IMR-90 (cell line): ENCODE data around the gene HS3ST5. TPM values are rescaled to one million over a fixed set of nuclear protein-coding genes. Genes with fewer than 3 reads are reported as not detected.

Experiments used
- ATAC-seq: fragments of 200-7000 bp; cut with Tn5 transposase; 2 replicates; pipeline ENCODE4 v1.9.1; 2020; ENCODE audit warnings: low read depth, mild to moderate bottlenecking, moderate library complexity
- BruUV-seq: library from RNA; stranded (reverse); fragments of 400-500 nt; replicated peaks from 2 replicates; lab custom pipeline; 2021; lab: Mats Ljungman, UMichigan
- CTCF ChIA-PET: fragments of 300-600 bp; formaldehyde crosslinking; extraction: SDS; loops from one replicate; lab custom pipeline; 2021; ENCODE audit warnings: antibody characterized with exemption; lab: Yijun Ruan, JAX
- POLR2A ChIA-PET: fragments of 300-600 bp; sonication (Branson Sonifier 250); formaldehyde crosslinking; loops from one replicate; lab custom pipeline; 2022; ENCODE audit warnings: antibody characterized with exemption; ENCODE audit not compliant: unreplicated experiment; lab: Charles Lee
- DNase-seq: peaks from one replicate; pipeline ENCODE4 v3.0.0; 2013
- H2AFZ ChIP-seq: replicated peaks from 2 replicates; pipeline ENCODE3; 2013; ENCODE audit warnings: low read length, mild to moderate bottlenecking; ENCODE audit not compliant: poor library complexity
- H2AK5ac ChIP-seq: 2 replicates; pipeline ENCODE4 v1.6.1; 2013; ENCODE audit warnings: low read depth, low read length, inconsistent platforms
- H2AK9ac ChIP-seq: replicated peaks from 2 replicates; pipeline ENCODE3; 2013; ENCODE audit warnings: mild to moderate bottlenecking, low read depth, low read length, moderate library complexity; ENCODE audit not compliant: poor library complexity
- H2BK120ac ChIP-seq: 2 replicates; pipeline ENCODE4 v1.6.1; 2013; ENCODE audit warnings: low read depth, low read length, inconsistent platforms
- H2BK15ac ChIP-seq: 3 replicates; pipeline ENCODE4 v1.6.1; 2013; ENCODE audit warnings: low read depth, low read length, inconsistent platforms
- H2BK20ac ChIP-seq: 2 replicates; pipeline ENCODE4 v1.6.1; 2013; ENCODE audit warnings: low read depth, mild to moderate bottlenecking, inconsistent platforms, low read length, moderate library complexity
- H2BK5ac ChIP-seq: 2 replicates; pipeline ENCODE4 v1.6.1; 2013; ENCODE audit warnings: mild to moderate bottlenecking, low read depth, low read length, inconsistent platforms; ENCODE audit not compliant: poor library complexity, severe bottlenecking
- H3K14ac ChIP-seq: replicated peaks from 2 replicates; pipeline ENCODE4 v1.6.1; 2013; ENCODE audit warnings: low read depth, low read length, inconsistent platforms
- H3K18ac ChIP-seq: 2 replicates; pipeline ENCODE4 v1.6.1; 2013; ENCODE audit warnings: low read depth, low read length, control low read depth
- H3K23ac ChIP-seq: 2 replicates; pipeline ENCODE4 v1.6.1; 2013; ENCODE audit warnings: low read depth, low read length, inconsistent platforms
- H3K27ac ChIP-seq: 2 replicates; pipeline ENCODE4 v1.5.1; 2013; ENCODE audit warnings: mild to moderate bottlenecking, control low read depth, low read length; ENCODE audit not compliant: insufficient read depth
- H3K27me3 ChIP-seq: 2 replicates; pipeline ENCODE4 v1.6.1; 2013; ENCODE audit warnings: low read length; ENCODE audit not compliant: control insufficient read depth, insufficient read depth
- H3K36me3 ChIP-seq: 2 replicates; pipeline ENCODE4 v1.6.1; 2013; ENCODE audit warnings: low read length, mixed read lengths; ENCODE audit not compliant: control insufficient read depth, insufficient read depth
- H3K4ac ChIP-seq: 2 replicates; pipeline ENCODE4 v1.6.1; 2013; ENCODE audit warnings: low read depth, low read length, inconsistent platforms
- H3K4me1 ChIP-seq: 2 replicates; pipeline ENCODE4 v1.6.1; 2013; ENCODE audit warnings: low read length, mixed read lengths; ENCODE audit not compliant: control insufficient read depth, insufficient read depth
- H3K4me2 ChIP-seq: 2 replicates; pipeline ENCODE4 v1.6.1; 2013; ENCODE audit warnings: low read depth, mild to moderate bottlenecking, control low read depth, low read length, moderate library complexity
- H3K4me3 ChIP-seq: 2 replicates; pipeline ENCODE4 v1.5.1; 2013; ENCODE audit warnings: low read depth, mild to moderate bottlenecking, control low read depth, low read length, moderate library complexity; ENCODE audit not compliant: insufficient read depth
- H3K56ac ChIP-seq: 2 replicates; pipeline ENCODE4 v1.6.1; 2013; ENCODE audit warnings: low read length, inconsistent platforms; ENCODE audit not compliant: insufficient read depth; ENCODE audit errors: extremely low read depth
- H3K79me1 ChIP-seq, 2 experiments: 2 replicates each; pipeline ENCODE4 v1.6.1; 2013; ENCODE audit warnings: low read length in 2 of 2, inconsistent platforms in 1 of 2, low read depth in 1 of 2
- H3K9ac ChIP-seq: 2 replicates; pipeline ENCODE4 v1.6.1; 2013; ENCODE audit warnings: low read depth, low read length, control low read depth
- H3K9me1 ChIP-seq: 2 replicates; pipeline ENCODE4 v1.6.1; 2013; ENCODE audit warnings: low read length, inconsistent platforms; ENCODE audit not compliant: insufficient read depth
- H3K9me3 ChIP-seq: 2 replicates; pipeline ENCODE4 v1.6.1; 2013; ENCODE audit warnings: low read length; ENCODE audit not compliant: control insufficient read depth, insufficient read depth
- H4K20me1 ChIP-seq: 2 replicates; pipeline ENCODE4 v1.6.1; 2013; ENCODE audit warnings: low read length, inconsistent platforms; ENCODE audit not compliant: insufficient read depth
- H4K5ac ChIP-seq: 2 replicates; pipeline ENCODE4 v1.6.1; 2013; ENCODE audit warnings: mild to moderate bottlenecking, low read depth, low read length, control low read depth
- H4K8ac ChIP-seq, 2 experiments: 2 replicates each; pipeline ENCODE4 v1.6.1; 2013; ENCODE audit warnings: low read depth in 2 of 2, low read length in 2 of 2, control low read depth in 1 of 2, inconsistent platforms in 1 of 2
- H4K91ac ChIP-seq: 2 replicates; pipeline ENCODE4 v1.6.1; 2013; ENCODE audit warnings: low read depth, low read length, inconsistent platforms; ENCODE audit not compliant: insufficient read depth
- BHLHE40 ChIP-seq: fragments of 150-350 bp; IDR thresholded peaks from 2 replicates; pipeline ENCODE4 v1.6.1; 2016; ENCODE audit warnings: mild to moderate bottlenecking, low read depth, low read length
- CEBPB ChIP-seq: IDR thresholded peaks from 2 replicates; pipeline ENCODE4 v1.6.1; 2012; ENCODE audit warnings: low read depth, low read length, improper control_type of control experiment
- CHD1 ChIP-seq: IDR thresholded peaks from 2 replicates; pipeline ENCODE4 v1.6.1; 2012; ENCODE audit warnings: low read depth, low read length, improper control_type of control experiment
- FOS ChIP-seq: fragments of 150-350 bp; IDR thresholded peaks from 2 replicates; pipeline ENCODE4 v1.6.1; 2016; ENCODE audit warnings: low read depth, low read length
- MAFK ChIP-seq: IDR thresholded peaks from 2 replicates; pipeline ENCODE4 v1.6.1; 2012; ENCODE audit warnings: low read depth, low read length, improper control_type of control experiment
- MAZ ChIP-seq: IDR thresholded peaks from 2 replicates; pipeline ENCODE4 v1.6.1; 2012; ENCODE audit warnings: low read depth, mild to moderate bottlenecking, low read length, improper control_type of control experiment, moderate library complexity, borderline replicate concordance
- MXI1 ChIP-seq: IDR thresholded peaks from 2 replicates; pipeline ENCODE4 v1.6.1; 2012; ENCODE audit warnings: low read depth, mild to moderate bottlenecking, low read length, moderate library complexity, borderline replicate concordance
- NFE2L2 ChIP-seq: fragments of 150-350 bp; IDR thresholded peaks from 2 replicates; pipeline ENCODE4 v1.6.1; 2016; ENCODE audit warnings: low read depth, mild to moderate bottlenecking, low read length
- POLR2A ChIP-seq: IDR thresholded peaks from 2 replicates; pipeline ENCODE4 v1.6.1; 2012; ENCODE audit warnings: mild to moderate bottlenecking, low read depth, low read length
- RAD21 ChIP-seq: IDR thresholded peaks from 2 replicates; pipeline ENCODE4 v1.6.1; 2012; ENCODE audit warnings: low read length, improper control_type of control experiment
- RCOR1 ChIP-seq: IDR thresholded peaks from 2 replicates; pipeline ENCODE4 v1.6.1; 2012; ENCODE audit warnings: mild to moderate bottlenecking, low read length, improper control_type of control experiment; ENCODE audit not compliant: insufficient replicate concordance
- RFX5 ChIP-seq: IDR thresholded peaks from 2 replicates; pipeline ENCODE4 v1.8.0; 2012; ENCODE audit warnings: low read depth, mild to moderate bottlenecking, low read length, moderate library complexity
- SMC3 ChIP-seq: fragments of 150-350 bp; IDR thresholded peaks from 2 replicates; pipeline ENCODE4 v1.6.1; 2016; ENCODE audit warnings: low read depth, mild to moderate bottlenecking, antibody characterized with exemption, low read length, moderate library complexity
- WGBS, 2 experiments: methylation state at CpG; one replicate each; pipeline versions ENCODE4 v1.1.5 to v1.1.7; 2013; ENCODE audit warnings: missing lambda C conversion rate in 2 of 2; ENCODE audit not compliant: insufficient read length in 1 of 2; ENCODE audit errors: extremely low coverage in 2 of 2; 5-methylcytosine and 5-hydroxymethylcytosine counted together
- dilution Hi-C: fragments of 300-500 bp; cut with HindIII; formaldehyde crosslinking; loops from one replicate; pipeline ENCODE4 v1.14.3; 2018; ENCODE audit warnings: low sequenced_read_pairs; ENCODE audit not compliant: unreplicated experiment
- in situ Hi-C: fragments of 300-500 bp; cut with MboI; formaldehyde crosslinking; loops from 3 replicates; pipeline ENCODE4 v1.14.3; 2019; ENCODE audit warnings: low sequenced_read_pairs, inconsistent platforms, mixed read lengths
- intact Hi-C: fragments of 100-400 bp; cut with micrococcal nuclease; formaldehyde crosslinking; loops from 2 replicates; pipeline ENCODE4 v1.10.0; 2022
- polyA plus RNA-seq, 3 experiments: library from polyadenylated mRNA; depleted of rRNA; stranded (reverse); fragments of >200 nt; gene quantifications; 2 replicates each; pipeline ENCODE4 v1.2.3, GENCODE V29; 2012; ENCODE audit warnings: low replicate concordance in 1 of 3
- total RNA-seq: library from RNA; depleted of rRNA; stranded (reverse); fragments of >200 nt; gene quantifications from 2 replicates; pipeline ENCODE4 v1.2.3, GENCODE V29; 2012
- TF ChIP-seq, protein P1 (sequence below): fragments of 150-350 bp; IDR thresholded peaks from 2 replicates; pipeline ENCODE4 v1.6.1; 2017; ENCODE audit warnings: mild to moderate bottlenecking, antibody characterized with exemption, low read length, low read depth
- TF ChIP-seq, protein P2 (sequence below): conservative IDR thresholded peaks from 2 replicates; pipeline ENCODE4 v1.5.1; 2012; ENCODE audit warnings: mild to moderate bottlenecking, low read depth, low read length, improper control_type of control experiment
- TF ChIP-seq, protein P3 (sequence below): fragments of 150-350 bp; IDR thresholded peaks from 2 replicates; pipeline ENCODE4 v1.6.1; 2016; ENCODE audit warnings: low read depth, mild to moderate bottlenecking, low read length, moderate library complexity, borderline replicate concordance

The HS3ST5 gene
- total and polyA plus RNA-seq, 2 of the 4 experiments (the other 2 are of a cell fraction) = not detected

DNA sequence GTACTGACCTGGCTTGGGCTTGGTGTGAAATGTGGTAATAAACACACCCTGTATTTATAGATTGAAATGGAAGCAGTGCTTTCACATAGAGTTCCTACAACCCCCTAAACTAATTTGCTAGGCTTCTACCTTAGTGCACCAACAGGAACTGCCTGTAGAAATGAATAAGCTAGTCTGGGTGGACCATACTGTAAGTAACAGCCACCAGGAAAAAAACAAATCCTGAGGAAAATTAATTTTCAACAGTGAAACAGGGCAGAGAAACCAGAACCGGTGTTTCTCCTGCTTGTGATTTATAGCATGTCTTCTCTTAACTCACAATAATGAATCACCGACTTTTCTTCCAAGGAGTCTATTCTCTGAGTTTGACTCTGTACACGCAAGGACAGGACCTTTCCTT lies 187.1 kb downstream of the HS3ST5 start:
- CTCF ChIA-PET = no interaction called here
- dilution Hi-C loops (no loop called here), in situ Hi-C loops (no loop called here), intact Hi-C loops (no loop called here)
- POLR2A ChIA-PET = interaction anchor here (0.6 kb wide), 1 partner anchor 41 kb away, joined by 3 read pairs; no protein-coding TSS in a partner anchor
- H3K56ac ChIP-seq = no peak overlapping the region
- no peak overlapping the region for H3K9ac ChIP-seq
- DNase-seq = no peak
- H3K4ac ChIP-seq = no peak overlapping the region
- H4K20me1 ChIP-seq = no peaks in the 10 kb centered on the region
- no peaks in the 10 kb centered on the region; the same call in 1 of the 2 replicates for H3K9me1 ChIP-seq
- no peaks in the 10 kb centered on the region for H3K36me3 ChIP-seq
- no peak overlapping the region for H4K5ac ChIP-seq
- no peak overlapping the region for H3K14ac ChIP-seq
- no peak overlapping the region for H3K18ac ChIP-seq
- H2BK15ac ChIP-seq = no peak overlapping the region
- 57% methylated on average over 3 of the region's 3 CpGs; no CpG with 5 or more reads in 1 of the 2 experiments for WGBS, 2 experiments
- H3K9me3 ChIP-seq = no peaks in the 10 kb centered on the region
- no peak overlapping the region for H4K8ac ChIP-seq
- H3K27ac ChIP-seq = no peak overlapping the region
- H4K91ac ChIP-seq = no peak overlapping the region
- H3K79me1 ChIP-seq = no peaks in the 10 kb centered on the region
- H2AK9ac ChIP-seq = no peak overlapping the region
- no peak overlapping the region for H2AK5ac ChIP-seq
- H2BK120ac ChIP-seq = no peak overlapping the region
- no peak for ATAC-seq
- H3K23ac ChIP-seq = no peak overlapping the region
- no peak overlapping the region for H2BK5ac ChIP-seq
- no peaks in the 10 kb centered on the region; the same call in none of the 2 replicates for H3K27me3 ChIP-seq
- H3K4me1 ChIP-seq = no peaks in the 10 kb centered on the region
- H3K4me2 ChIP-seq = no peak overlapping the region
- BruUV-seq = no TSS peak
- H3K4me3 ChIP-seq = no peak overlapping the region
- no peak overlapping the region for H2AFZ ChIP-seq
- no peak overlapping the region for H2BK20ac ChIP-seq
- TF ChIP-seq NFE2L2 (no peak), POLR2A (no peak), RAD21 (no peak), RCOR1 (no peak), CEBPB (no peak), FOS (no peak), BHLHE40 (no peak), RFX5 (no peak), MXI1 (no peak), CHD1 (no peak), SMC3 (no peak), MAFK (no peak), MAZ (no peak)
- TF ChIP-seq, protein P1, sequence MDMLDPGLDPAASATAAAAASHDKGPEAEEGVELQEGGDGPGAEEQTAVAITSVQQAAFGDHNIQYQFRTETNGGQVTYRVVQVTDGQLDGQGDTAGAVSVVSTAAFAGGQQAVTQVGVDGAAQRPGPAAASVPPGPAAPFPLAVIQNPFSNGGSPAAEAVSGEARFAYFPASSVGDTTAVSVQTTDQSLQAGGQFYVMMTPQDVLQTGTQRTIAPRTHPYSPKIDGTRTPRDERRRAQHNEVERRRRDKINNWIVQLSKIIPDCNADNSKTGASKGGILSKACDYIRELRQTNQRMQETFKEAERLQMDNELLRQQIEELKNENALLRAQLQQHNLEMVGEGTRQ = no peak
- TF ChIP-seq, protein P2, sequence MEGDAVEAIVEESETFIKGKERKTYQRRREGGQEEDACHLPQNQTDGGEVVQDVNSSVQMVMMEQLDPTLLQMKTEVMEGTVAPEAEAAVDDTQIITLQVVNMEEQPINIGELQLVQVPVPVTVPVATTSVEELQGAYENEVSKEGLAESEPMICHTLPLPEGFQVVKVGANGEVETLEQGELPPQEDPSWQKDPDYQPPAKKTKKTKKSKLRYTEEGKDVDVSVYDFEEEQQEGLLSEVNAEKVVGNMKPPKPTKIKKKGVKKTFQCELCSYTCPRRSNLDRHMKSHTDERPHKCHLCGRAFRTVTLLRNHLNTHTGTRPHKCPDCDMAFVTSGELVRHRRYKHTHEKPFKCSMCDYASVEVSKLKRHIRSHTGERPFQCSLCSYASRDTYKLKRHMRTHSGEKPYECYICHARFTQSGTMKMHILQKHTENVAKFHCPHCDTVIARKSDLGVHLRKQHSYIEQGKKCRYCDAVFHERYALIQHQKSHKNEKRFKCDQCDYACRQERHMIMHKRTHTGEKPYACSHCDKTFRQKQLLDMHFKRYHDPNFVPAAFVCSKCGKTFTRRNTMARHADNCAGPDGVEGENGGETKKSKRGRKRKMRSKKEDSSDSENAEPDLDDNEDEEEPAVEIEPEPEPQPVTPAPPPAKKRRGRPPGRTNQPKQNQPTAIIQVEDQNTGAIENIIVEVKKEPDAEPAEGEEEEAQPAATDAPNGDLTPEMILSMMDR = no peak
- TF ChIP-seq, protein P3, sequence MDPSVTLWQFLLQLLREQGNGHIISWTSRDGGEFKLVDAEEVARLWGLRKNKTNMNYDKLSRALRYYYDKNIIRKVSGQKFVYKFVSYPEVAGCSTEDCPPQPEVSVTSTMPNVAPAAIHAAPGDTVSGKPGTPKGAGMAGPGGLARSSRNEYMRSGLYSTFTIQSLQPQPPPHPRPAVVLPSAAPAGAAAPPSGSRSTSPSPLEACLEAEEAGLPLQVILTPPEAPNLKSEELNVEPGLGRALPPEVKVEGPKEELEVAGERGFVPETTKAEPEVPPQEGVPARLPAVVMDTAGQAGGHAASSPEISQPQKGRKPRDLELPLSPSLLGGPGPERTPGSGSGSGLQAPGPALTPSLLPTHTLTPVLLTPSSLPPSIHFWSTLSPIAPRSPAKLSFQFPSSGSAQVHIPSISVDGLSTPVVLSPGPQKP = no peak
